HCT116 (cell line): ENCODE data around the gene C1orf53. TPM values are rescaled to one million over a fixed set of nuclear protein-coding genes. Genes with fewer than 3 reads are reported as not detected.

Experiments
- ATAC-seq: fragments of 200-7000 bp; cut with Tn5 transposase; 2 replicates; pipeline ENCODE4 v1.9.1; 2020; ENCODE audit warnings: mild to moderate bottlenecking, moderate library complexity
- BruUV-seq: library from RNA; stranded (reverse); fragments of 400-500 nt; replicated peaks from 2 replicates; lab custom pipeline; 2021; lab: Mats Ljungman, UMichigan
- CTCF ChIA-PET: fragments of 300-600 bp; sonication (Branson Sonifier 250); formaldehyde crosslinking; loops from one replicate; lab custom pipeline; 2021; ENCODE audit warnings: antibody characterized with exemption; lab: Charles Lee
- POLR2A ChIA-PET: fragments of 300-600, 350-600 bp; sonication (Branson Sonifier 250); formaldehyde crosslinking; loops from one replicate; lab custom pipeline; 2021; ENCODE audit warnings: antibody characterized with exemption; lab: Charles Lee
- RAD21 ChIA-PET, 2 experiments: fragments of 300-600 bp; sonication (Branson Sonifier 250); formaldehyde crosslinking; loops; one replicate each; lab custom pipeline; 2023; ENCODE audit warnings: low total read pairs in 2 of 2; ENCODE audit not compliant: uncharacterized antibody in 2 of 2, unreplicated experiment in 2 of 2, low non-redundant PET in 1 of 2; lab: Charles Lee
- DNase-seq: peaks from one replicate; pipeline ENCODE4 v3.0.0-alpha.2; 2010; ENCODE audit warnings: low read depth, low spot score
- H2AFZ ChIP-seq: fragments of 200-600 bp; shearing (Covaris generic), sonication (generic); 2 replicates; pipeline ENCODE4 v1.6.1; 2017; ENCODE audit warnings: low read depth, mixed run types, mixed read lengths, antibody characterized with exemption, low read length; ENCODE audit not compliant: poor library complexity, severe bottlenecking
- H3K27ac ChIP-seq: 2 replicates; pipeline ENCODE4 v1.5.1; 2012; ENCODE audit warnings: low read depth, low read length
- H3K27me3 ChIP-seq: fragments of 200-600 bp; sonication (generic); 2 replicates; pipeline ENCODE4 v1.6.1; 2016; ENCODE audit warnings: mixed run types, low read length, mixed read lengths; ENCODE audit not compliant: insufficient read depth
- H3K36me3 ChIP-seq, 2 experiments: fragments of 200-500 bp in 1 of 2; fragments of 200-600 bp in 1 of 2; sonication (Bioruptor generic) in 1 of 2; sonication (generic) in 1 of 2; 2 replicates each; pipeline versions ENCODE4 v1.5.1 to v1.6.1; 2014 to 2016; ENCODE audit warnings: low read length in 2 of 2, inconsistent platforms in 1 of 2, mixed read lengths in 1 of 2, mixed run types in 1 of 2; ENCODE audit not compliant: insufficient read depth in 2 of 2, control insufficient read depth in 1 of 2
- H3K4me1 ChIP-seq, 2 experiments: fragments of 200-600 bp in 1 of 2; sonication (generic) in 1 of 2; 2 replicates each; pipeline versions ENCODE4 v1.5.1 to v1.6.1; 2012 to 2017; ENCODE audit warnings: low read length in 2 of 2, inconsistent platforms in 1 of 2, mild to moderate bottlenecking in 1 of 2, mixed read lengths in 1 of 2, mixed run types in 1 of 2, moderate library complexity in 1 of 2; ENCODE audit not compliant: insufficient read depth in 2 of 2, control insufficient read depth in 1 of 2
- H3K4me2 ChIP-seq: fragments of 200-600 bp; sonication (generic); 2 replicates; pipeline ENCODE4 v1.6.1; 2017; ENCODE audit warnings: mixed run types, low read length, mixed read lengths
- H3K4me3 ChIP-seq, 2 experiments: fragments of 200-600 bp in 1 of 2; sonication (generic) in 1 of 2; replicated peaks in 1 of 2; 2 replicates each; pipeline ENCODE4 v1.5.1; 2011 to 2016; ENCODE audit warnings: low read length in 2 of 2, control low read depth in 1 of 2, low read depth in 1 of 2, mild to moderate bottlenecking in 1 of 2, mixed read lengths in 1 of 2, mixed run types in 1 of 2
- H3K79me2 ChIP-seq: fragments of 200-600 bp; sonication (generic); 2 replicates; pipeline ENCODE4 v1.6.1; 2017; ENCODE audit warnings: mild to moderate bottlenecking, mixed run types, low read length, moderate library complexity, mixed read lengths; ENCODE audit not compliant: insufficient read depth
- H3K9ac ChIP-seq: fragments of 200-600 bp; sonication (generic); 2 replicates; pipeline ENCODE4 v1.6.1; 2016; ENCODE audit warnings: low read length, mixed read lengths
- H3K9me2 ChIP-seq: fragments of 200-600 bp; sonication (generic), shearing (Covaris generic); 2 replicates; pipeline ENCODE4 v1.6.1; 2017; ENCODE audit warnings: mixed run types, mild to moderate bottlenecking, moderate library complexity; ENCODE audit not compliant: insufficient read depth
- H3K9me3 ChIP-seq, 2 experiments: fragments of 200-500 bp in 1 of 2; fragments of 200-600 bp in 1 of 2; sonication (Bioruptor generic) in 1 of 2; sonication (generic) in 1 of 2; 2 replicates each; pipeline ENCODE4 v1.6.1; 2014 to 2017; ENCODE audit warnings: low read length in 2 of 2, mixed read lengths in 2 of 2, inconsistent platforms in 1 of 2, low read depth in 1 of 2, mild to moderate bottlenecking in 1 of 2, mixed run types in 1 of 2, moderate library complexity in 1 of 2; ENCODE audit not compliant: control insufficient read depth in 1 of 2, insufficient read depth in 1 of 2
- H4K20me1 ChIP-seq: fragments of 200-600 bp; sonication (generic), shearing (Covaris generic); 2 replicates; pipeline ENCODE4 v1.6.1; 2017; ENCODE audit warnings: mixed run types, mild to moderate bottlenecking, moderate library complexity; ENCODE audit not compliant: insufficient read depth
- ELF1 ChIP-seq: IDR thresholded peaks from 2 replicates; pipeline ENCODE4 v1.6.1; 2012; ENCODE audit warnings: low read depth, borderline replicate concordance
- RAD21 ChIP-seq: IDR thresholded peaks from 2 replicates; pipeline ENCODE4 v1.6.1; 2012; ENCODE audit warnings: low read depth, mild to moderate bottlenecking
- ZNF274 ChIP-seq: fragments of 200-500 bp; sonication (Bioruptor generic); IDR thresholded peaks from 2 replicates; pipeline ENCODE4 v1.6.1; 2014; ENCODE audit warnings: mild to moderate bottlenecking, low read depth, low read length, inconsistent platforms
- intact Hi-C: fragments of 100-400 bp; cut with micrococcal nuclease; formaldehyde crosslinking; loops from 2 replicates; pipeline ENCODE4 v1.10.0; 2022
- total RNA-seq: library from RNA; stranded (reverse); gene quantifications from one replicate; pipeline ENCODE4 v1.2.1, GENCODE V29; 2021; ENCODE audit not compliant: unreplicated experiment
- TF ChIP-seq, protein P1 (sequence below): IDR thresholded peaks from 2 replicates; pipeline ENCODE4 v1.6.1; 2011; ENCODE audit warnings: mild to moderate bottlenecking, low read length, moderate library complexity; ENCODE audit not compliant: insufficient replicate concordance; ENCODE audit errors: extremely low read depth
- TF ChIP-seq, protein P2 (sequence below): IDR thresholded peaks from 2 replicates; pipeline ENCODE4 v1.6.1; 2012; ENCODE audit warnings: low read depth

Gene C1orf53
- total RNA-seq, 1 experiment from 2014 or later: 4.2 TPM

DNA sequence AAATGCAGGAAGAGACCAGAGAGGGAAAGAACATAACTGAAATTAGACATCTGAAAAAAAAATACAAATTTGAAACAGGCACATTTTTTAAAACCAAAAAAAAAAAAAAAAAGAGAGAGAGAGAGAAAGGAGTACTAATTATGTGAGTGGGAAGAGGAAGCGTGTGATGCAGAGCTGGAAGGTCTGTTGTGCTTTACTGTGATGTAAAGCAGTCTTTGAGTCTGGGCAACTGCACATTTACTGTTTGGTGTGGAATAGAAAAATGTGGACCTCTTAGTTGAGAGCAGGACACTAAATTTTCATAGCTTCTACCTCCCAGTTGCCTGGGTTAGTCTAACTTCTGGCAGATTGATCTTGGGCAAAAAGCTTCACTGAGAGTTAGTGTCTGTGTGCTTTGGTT, 31.2 kb downstream of the C1orf53 start:
- no peak for TF ChIP-seq ZNF274
- TF ChIP-seq, protein P1, sequence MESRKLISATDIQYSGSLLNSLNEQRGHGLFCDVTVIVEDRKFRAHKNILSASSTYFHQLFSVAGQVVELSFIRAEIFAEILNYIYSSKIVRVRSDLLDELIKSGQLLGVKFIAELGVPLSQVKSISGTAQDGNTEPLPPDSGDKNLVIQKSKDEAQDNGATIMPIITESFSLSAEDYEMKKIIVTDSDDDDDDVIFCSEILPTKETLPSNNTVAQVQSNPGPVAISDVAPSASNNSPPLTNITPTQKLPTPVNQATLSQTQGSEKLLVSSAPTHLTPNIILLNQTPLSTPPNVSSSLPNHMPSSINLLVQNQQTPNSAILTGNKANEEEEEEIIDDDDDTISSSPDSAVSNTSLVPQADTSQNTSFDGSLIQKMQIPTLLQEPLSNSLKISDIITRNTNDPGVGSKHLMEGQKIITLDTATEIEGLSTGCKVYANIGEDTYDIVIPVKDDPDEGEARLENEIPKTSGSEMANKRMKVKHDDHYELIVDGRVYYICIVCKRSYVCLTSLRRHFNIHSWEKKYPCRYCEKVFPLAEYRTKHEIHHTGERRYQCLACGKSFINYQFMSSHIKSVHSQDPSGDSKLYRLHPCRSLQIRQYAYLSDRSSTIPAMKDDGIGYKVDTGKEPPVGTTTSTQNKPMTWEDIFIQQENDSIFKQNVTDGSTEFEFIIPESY: no peak
- POLR2A ChIA-PET: no interaction called here
- no peak overlapping the region for H2AFZ ChIP-seq

DNA sequence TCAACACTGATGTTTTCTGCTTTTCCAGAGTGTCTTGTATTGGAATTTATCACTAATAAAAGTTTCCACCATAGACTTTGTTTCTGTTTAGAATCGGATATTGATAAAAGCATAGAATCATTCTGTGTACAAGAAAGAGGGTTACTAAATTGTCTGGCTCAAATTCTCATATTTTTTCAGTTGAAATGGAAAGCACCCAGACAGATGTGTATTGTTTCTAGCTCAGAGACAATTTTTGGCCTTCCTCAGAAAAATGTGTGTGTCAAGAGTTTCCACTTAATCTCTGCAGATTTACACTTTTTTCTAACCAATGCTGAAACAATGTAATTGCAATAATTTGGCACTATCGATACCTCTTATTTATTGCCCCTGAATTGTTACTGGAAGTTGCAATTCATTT, 35.0 kb downstream of the C1orf53 start:
- POLR2A ChIA-PET: no interaction called here
- H3K4me2 ChIP-seq: no peak overlapping the region
- H3K4me1 ChIP-seq: no peaks in the 10 kb centered on the region
- no peaks in the 10 kb centered on the region for H3K36me3 ChIP-seq
- no peak overlapping the region for H3K4me3 ChIP-seq
- DNase-seq (no peak), ATAC-seq (no peak)
- H3K79me2 ChIP-seq: no peaks in the 10 kb centered on the region
- no peaks in the 10 kb centered on the region for H3K9me2 ChIP-seq
- CTCF ChIA-PET: no interaction called here
- BruUV-seq: no TSS peak
- H3K27me3 ChIP-seq: no peaks in the 10 kb centered on the region
- no peaks in the 10 kb centered on the region for H4K20me1 ChIP-seq
- H3K9ac ChIP-seq: no peak overlapping the region
- TF ChIP-seq, protein P2, sequence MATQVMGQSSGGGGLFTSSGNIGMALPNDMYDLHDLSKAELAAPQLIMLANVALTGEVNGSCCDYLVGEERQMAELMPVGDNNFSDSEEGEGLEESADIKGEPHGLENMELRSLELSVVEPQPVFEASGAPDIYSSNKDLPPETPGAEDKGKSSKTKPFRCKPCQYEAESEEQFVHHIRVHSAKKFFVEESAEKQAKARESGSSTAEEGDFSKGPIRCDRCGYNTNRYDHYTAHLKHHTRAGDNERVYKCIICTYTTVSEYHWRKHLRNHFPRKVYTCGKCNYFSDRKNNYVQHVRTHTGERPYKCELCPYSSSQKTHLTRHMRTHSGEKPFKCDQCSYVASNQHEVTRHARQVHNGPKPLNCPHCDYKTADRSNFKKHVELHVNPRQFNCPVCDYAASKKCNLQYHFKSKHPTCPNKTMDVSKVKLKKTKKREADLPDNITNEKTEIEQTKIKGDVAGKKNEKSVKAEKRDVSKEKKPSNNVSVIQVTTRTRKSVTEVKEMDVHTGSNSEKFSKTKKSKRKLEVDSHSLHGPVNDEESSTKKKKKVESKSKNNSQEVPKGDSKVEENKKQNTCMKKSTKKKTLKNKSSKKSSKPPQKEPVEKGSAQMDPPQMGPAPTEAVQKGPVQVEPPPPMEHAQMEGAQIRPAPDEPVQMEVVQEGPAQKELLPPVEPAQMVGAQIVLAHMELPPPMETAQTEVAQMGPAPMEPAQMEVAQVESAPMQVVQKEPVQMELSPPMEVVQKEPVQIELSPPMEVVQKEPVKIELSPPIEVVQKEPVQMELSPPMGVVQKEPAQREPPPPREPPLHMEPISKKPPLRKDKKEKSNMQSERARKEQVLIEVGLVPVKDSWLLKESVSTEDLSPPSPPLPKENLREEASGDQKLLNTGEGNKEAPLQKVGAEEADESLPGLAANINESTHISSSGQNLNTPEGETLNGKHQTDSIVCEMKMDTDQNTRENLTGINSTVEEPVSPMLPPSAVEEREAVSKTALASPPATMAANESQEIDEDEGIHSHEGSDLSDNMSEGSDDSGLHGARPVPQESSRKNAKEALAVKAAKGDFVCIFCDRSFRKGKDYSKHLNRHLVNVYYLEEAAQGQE: no peak
- TF ChIP-seq RAD21: no peak
- TF ChIP-seq ELF1: no peak
- TF ChIP-seq, all 23 proteins: peak for 0
- H3K9me3 ChIP-seq: no peaks in the 10 kb centered on the region
- intact Hi-C loops: loop anchor here (10.0 kb wide), 1 partner anchor 417 kb away; no protein-coding TSS in a partner anchor
- H3K27ac ChIP-seq: no peak overlapping the region
- no peak overlapping the region for H2AFZ ChIP-seq
- RAD21 ChIA-PET: no interaction called here

More for the DNA sequence above, 31.2 kb downstream of the C1orf53 start:
- no TSS peak for BruUV-seq
- no peaks in the 10 kb centered on the region for H4K20me1 ChIP-seq
- no peaks in the 10 kb centered on the region for H3K36me3 ChIP-seq
- H3K9me3 ChIP-seq: no peaks in the 10 kb centered on the region
- CTCF ChIA-PET: interaction anchor here (0.7 kb wide), 1 partner anchor 752 kb away, joined by 3 read pairs; no protein-coding TSS in a partner anchor
- ATAC-seq (no peak), DNase-seq (no peak)
- intact Hi-C loops: loop anchor here (10.0 kb wide), 1 partner anchor 421 kb away; no protein-coding TSS in a partner anchor
- no peak overlapping the region for H3K4me3 ChIP-seq
- H3K27me3 ChIP-seq: no peaks in the 10 kb centered on the region
- no peak overlapping the region for H3K4me2 ChIP-seq
- H3K9ac ChIP-seq: no peak overlapping the region
- H3K79me2 ChIP-seq: no peaks in the 10 kb centered on the region
- H3K4me1 ChIP-seq: no peaks in the 10 kb centered on the region
- H3K27ac ChIP-seq: no peak overlapping the region
- H3K9me2 ChIP-seq: no peaks in the 10 kb centered on the region
- RAD21 ChIA-PET: no interaction called here
